GM19240 (cell line): ENCODE measurements around the gene COL4A5.
"Not testable (repeated sequence)": the region's sequence is repeated elsewhere in the genome, so short reads cannot be mapped to it uniquely, and the experiment has no call there.

Source experiments
- DNase-seq: peaks from one replicate; pipeline ENCODE4 v3.0.0; 2011; ENCODE audit warnings: low spot score; ENCODE audit not compliant: insufficient read length

The COL4A5 gene

DNA sequence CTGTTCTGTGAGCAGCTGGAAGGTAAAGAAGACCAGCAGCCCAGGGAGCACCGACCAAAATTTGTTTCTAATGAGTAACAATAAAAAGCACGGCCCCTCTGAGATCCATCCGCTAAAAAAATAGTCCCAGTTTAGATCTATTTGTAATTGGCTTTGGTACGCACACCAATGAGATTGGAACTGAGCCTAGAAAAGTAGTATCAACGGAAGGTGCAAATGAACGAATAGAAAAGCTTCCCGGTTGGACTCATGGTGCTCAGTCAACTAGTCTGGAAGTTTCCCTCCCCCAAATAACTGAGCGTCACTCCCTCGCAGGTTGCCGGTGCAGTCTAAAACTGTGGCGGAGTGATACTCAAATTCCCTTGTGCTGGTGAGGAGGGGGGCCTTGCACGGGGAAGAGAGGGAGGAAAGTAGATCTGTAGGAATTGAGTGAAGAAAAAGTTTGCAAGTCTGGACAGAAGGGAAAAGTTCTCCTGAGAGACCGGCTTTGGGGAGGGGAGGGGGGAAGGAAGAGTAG, at the start of gene COL4A5:
Gene COL4A5 (plus strand): TSS at position 413 of the 517 bp plus-strand sequence. CDS start 288 bp downstream, outside the sequence.
- no peak for DNase-seq

DNA sequence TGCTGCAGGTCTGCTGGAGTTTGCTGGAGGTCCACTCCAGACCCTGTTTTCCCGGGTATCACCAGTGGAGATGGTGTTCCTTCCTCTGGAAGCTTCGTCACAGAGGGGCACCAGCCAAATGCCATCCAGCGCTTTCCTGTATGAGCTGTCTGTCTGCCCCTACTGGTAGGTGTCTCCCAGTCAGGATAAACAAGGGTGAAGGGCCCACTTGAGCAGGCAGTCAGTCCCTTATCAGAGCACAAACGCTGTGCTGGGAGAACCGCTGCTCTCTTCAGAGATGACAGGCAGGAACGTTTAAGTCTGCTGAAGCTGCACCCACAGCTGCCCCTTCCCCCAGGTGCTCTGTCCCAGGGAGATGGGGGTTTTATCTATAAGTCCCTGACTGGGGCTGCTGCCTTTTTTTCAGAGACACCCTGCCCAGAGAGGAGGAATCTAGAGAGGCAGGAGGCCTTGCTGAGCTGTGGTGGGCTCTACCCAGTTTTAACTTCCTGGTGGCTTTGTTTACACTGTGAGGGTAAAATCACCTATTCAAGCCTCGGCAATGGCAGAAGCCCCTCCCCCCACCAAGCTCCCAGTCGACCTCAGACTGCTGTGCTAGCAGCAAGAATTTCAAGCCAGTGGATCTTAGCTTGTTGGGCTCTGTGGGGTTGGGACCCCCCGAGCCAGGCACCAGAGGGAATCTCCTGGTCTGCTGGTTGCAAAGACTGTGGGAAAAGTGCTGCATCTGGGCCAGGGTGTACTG, 48.5 kb upstream of the COL4A5 start:
- DNase-seq, result not testable (repeated sequence)

DNA sequence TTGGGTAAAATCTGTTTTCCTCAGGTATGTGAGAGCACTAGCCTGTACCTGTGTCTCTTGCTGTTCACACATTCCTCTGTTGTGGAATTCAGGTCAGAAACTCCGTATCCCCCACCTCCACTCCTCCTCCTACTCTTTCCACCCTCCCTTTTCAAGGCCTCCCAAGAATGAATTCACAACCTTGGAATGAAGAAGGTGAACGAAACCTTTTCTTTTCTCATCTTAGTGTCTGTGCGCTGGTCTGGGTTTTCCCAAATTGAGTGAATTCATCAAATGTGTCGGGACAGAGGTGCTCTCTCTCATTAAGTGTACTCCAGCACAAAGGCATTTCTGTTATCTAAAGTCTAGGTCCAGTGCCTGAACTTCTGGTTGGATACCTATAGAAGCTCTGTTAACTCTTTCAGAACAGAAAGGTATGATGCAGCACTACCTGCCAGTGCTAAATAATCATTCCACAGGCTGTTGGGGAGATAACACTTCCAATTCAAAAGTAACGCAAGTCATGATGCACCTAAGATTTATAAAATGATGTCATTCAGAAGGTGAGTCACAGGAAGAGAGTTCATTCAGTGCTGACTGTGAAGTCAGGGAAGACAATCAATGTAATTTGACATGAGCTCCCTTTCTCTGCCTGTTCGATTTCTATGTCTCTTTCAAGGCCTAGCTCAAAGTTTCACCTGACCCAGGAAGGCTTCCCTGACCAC, 43.3 kb upstream of the COL4A5 start:
- DNase-seq, result no peak

DNA sequence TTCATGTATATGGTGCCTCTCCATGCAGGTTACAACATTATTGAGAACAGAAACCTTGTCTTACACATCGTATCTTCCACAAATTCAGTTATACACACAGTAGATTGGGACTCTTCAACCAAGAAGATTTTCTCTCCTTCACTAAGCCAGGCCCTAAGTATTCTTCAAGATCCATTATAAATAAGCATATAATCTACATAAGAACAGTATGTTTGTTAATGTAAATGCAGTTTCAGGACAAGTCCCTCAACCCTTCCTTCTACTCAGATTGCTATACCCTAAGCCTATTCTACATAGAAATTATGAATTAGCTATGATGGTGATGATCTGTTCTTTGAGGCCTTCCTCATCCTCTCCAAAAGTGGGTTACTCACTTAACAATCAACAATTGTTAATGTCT, 42.7 kb upstream of the COL4A5 start:
- no peak for DNase-seq

DNA sequence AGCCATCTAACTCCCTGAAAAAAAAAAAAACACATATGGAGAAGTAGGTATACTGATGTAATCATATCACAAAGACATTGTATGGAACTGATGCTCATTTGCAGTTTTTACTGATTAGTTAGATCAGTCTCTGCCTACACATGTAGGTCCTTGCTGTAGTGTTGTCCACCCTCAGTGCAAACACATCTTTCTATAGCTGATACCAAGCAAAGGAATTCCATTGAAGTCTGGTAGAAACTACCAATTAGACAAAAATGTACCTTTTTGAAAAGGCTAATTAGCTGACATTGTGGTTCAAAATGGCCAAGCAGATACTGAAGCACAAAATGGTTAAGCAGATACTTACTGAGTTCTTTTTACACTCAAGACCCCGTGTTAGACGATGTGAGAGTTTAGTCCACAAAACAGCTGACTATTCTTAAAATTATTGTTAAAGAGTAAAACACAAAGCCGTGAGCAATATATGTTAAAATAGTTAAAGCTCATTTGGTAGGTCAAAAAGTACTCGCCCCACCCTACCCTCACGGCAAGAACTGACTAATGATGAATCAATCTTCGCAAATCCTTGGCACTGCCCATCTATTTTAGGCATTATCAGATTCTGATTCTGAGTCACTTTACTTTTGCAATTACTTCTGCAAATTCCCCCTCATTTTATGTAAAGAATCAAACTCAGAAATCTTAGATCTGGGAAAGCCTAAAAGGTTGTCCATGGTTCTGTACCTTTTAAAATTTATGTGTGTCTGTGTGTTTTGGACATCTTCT, 41.8 kb upstream of the COL4A5 start:
- DNase-seq, result no peak

DNA sequence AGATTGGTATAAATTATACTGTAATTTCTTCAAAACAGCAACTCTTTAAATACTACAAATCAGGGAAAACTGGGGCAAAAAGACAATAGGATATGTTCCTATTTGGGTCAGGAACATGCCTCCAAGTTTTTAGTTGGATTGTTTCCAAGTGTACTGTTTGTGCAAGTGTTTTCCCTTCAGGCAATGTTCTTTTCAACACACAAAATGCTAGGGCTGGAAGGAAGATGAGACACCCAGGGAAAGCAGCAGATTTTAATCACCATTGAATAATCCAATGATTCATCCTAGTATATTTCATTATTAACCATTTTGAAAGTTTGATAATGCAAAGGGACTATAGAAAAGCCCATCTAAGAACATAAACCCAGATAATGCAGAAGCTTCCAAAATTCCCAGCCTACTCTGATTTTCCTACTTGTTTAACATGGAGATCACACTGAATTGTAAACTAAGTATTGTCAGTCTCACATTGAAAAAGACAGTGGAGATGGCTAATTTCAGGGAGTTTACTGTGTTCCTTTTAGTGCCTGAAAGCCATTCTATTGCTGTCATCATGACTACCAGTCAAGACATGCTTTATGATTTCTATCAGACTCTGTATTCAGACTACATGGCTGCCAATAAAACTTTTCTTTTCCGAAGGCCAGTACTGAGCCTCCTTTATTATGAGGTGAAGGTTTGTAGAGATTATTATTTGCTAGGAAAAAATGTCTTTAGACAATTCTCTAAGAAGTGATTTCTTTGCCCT, 40.0 kb upstream of the COL4A5 start:
- DNase-seq, result no peak

DNA sequence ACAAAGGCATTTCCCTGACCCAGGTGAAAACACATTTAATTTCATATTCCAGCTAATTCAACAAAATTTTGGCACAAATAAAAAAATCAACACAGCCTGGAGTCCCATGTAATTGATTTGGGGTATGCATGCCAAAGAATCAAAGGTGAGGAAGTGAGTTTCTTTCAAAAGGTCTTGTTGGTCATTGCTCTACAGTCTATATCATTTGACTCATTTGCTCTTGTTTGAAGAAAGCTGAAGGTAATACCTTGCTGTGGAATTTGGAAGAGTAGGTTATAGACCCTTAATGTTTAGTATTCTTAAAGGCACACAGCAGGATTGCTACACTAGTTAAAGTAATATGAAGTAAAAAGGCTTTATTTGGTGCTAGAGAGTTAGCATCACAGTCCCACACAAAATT, 26.9 kb upstream of the COL4A5 start:
- no peak for DNase-seq

DNA sequence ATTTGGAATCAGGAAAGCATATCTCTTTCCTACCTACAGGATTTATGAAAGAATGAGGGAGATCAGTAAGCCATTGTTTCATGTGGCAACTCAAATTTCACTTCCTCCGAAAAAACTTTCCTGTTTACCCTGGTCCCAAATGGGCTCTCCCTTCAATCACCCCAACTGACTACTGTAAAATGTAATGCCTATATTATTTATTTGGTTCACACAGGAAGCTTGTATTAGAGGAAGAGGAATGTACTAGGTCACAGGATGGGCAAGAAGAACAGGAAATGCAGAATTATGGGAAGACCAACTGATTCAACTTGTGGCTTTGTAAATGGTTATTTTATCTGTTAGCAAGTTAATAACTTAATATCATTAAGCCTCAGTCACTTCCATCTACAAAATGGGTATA, 24.5 kb upstream of the COL4A5 start:
- no peak for DNase-seq

DNA sequence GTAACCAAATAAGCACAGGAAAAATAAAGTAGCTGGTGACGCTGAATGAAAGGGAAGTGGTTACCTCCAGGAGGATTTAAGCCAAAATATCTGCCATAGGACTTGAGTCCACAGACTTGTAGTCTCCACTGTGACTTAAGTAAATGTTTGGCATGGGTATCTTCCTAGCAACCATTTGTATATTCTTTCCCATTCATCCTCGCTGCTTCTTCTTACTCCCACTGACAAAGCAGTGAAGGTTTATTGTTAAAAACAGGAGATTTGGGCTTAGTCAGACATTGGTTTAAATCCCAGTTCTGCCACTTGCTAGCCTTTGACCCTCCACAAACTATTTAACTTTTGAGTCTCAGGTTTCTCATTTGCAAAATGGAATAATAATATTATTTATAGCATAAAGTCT, 23.7 kb upstream of the COL4A5 start:
- DNase-seq, result no peak

DNA sequence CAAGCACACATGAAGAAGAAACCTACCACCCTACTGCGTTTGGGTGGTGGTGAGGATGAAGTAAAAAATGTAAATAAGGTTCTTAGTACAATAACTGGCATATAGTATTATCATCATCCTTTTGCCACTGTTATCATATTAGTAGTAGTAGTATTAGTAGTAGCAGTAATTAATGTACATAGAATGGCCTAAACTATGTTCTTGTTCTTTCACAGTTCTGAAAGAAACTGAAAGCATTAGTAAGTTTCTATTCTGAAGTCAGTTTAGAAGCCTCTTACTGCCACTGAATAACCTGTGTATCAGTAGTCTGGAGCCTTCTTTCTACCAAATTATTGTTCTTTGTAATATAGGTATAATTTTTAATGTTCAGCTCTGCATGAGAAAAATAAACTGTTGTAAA, 22.4 kb upstream of the COL4A5 start:
- no peak for DNase-seq

DNA sequence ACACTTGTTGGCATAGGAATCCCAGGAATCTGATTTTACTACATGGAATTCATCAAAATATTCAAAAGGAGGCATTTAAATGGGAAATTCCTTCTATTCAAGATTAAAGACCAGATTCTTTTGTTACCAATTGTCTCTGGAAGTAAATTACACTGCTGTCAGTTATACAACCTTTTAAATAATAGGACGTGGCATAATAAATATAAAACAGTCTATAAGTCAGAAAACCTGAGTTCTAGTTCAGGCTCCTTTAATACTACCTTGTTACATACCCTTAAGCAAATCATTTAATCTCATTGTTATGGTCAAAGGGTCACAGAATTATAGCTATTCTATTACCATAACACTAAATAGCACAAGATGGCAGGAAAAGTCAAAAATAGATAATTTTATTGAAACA, 20.2 kb upstream of the COL4A5 start:
- DNase-seq, result no peak

DNA sequence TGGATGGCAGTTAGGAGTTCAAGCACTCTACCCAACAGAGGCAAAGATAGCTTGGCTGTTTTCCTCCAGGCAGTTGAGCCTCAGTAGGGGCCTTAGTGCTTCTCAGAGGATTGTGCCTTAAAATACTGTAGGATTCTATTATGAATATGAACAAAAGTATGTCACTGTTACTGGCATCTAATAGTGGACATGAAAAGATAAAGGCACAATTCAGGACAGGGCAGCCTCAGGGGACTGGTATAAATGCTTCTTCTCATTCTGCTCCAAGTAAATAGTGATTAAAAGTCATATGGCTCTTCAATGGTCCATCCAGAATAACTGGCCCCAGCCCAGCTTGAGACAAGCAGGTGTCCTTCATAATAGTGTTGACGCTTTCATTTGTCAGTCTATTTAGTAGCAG, 19.2 kb upstream of the COL4A5 start:
- no peak for DNase-seq

DNA sequence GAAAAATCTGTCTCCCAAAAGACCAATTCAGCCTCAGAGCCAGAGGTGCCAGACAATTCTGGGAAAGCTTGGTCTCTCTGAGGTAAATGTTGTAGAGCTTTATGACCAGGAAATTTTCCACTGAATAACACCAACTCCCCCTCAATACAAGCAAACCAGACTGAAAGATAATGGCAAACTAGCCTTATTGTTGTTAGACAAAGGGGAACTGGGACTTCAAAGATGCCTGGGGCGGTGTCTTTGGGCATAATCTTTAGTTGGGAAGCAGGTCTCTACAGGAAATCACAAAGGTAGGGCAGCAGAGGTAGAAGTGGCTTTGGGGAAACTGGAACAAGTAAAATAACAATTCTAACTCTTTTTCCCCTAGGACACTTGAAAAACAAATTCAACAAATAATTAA, 13.4 kb upstream of the COL4A5 start:
- DNase-seq, result no peak

DNA sequence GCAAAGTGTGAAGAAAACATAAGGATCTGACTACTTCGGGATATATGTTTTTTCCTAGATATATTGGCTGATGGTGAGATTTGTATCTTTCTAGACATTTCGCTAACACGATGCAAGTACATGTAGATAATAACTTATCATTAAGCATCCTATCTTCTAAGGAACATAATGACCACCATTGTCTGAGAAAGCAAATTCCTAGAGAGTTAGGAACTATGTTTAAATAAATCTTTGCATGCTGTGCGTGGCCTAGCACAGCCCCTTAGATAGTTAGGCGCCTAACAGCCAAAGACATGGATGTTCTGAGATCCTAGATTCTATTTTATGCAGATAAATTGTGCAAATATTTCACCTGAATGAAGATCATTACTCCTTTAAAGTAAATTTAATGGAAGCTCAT, 4.4 kb upstream of the COL4A5 start:
- no peak for DNase-seq

DNA sequence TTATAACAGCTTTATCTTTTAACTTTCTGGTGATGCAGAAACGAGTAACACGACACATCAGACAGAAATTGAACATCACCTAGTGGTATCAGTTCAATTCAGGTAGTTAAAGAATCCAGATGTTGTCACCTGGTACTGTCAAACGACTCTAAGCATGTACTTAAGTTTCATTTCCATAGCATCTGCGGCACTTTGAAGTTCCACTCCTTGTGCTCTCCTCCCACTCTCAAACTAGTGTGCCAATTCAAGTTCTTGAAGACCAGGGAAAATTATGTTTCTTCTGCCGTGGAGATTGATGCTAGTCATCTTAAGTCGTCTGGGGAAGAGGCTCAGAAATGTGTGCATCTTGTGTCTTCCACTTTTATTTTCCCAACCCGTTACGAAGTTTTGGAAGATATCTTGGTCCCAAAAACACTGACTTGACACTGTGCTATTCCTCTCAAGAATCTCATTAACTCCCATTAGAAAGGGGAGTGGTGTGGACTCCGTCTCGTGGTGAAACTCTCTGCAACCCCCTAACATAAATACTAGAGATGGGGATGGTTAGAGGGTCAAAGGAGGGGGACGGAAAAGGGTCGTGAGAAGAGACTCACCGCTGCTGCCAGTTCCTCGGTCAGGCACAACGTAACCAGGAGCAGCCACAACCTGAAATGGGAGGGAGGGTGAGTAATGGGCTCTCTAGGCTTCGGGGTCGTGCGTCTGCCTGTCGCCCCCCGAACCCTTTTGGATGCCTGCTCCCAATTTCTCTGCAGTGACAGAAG, 2.1 kb upstream of the COL4A5 start:
- no peak for DNase-seq

DNA sequence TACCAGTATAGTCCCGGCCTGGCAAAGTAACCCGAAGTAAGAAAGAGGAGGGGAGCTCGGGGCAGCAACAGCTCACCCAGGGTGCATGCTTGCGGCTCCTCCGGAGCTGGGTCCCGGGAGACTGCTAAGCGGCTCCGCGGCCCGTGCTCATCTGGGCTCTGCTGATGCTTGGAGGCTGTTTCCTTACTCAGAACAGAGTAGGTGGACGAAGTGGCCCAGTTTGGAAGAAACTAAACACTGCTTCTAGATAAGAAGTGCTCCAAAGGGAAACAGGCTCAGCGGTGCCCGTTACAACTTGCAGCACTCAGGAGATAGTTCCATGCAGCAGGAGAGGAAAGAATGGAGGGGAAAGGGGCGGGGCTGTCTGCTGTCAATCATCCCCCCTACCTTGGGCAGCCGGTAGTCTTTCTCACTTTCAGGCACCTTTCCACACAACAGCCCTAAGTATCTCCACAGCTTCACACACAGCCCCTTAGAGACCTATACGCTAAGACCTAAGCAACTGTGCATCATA, 1.5 kb upstream of the COL4A5 start, which contains the start of gene COL4A6:
Gene COL4A6 (minus strand): TSS at position 313 of the 514 bp plus-strand sequence. CDS start 226 bp downstream, at position 87.
- DNase-seq, result no peak

DNA sequence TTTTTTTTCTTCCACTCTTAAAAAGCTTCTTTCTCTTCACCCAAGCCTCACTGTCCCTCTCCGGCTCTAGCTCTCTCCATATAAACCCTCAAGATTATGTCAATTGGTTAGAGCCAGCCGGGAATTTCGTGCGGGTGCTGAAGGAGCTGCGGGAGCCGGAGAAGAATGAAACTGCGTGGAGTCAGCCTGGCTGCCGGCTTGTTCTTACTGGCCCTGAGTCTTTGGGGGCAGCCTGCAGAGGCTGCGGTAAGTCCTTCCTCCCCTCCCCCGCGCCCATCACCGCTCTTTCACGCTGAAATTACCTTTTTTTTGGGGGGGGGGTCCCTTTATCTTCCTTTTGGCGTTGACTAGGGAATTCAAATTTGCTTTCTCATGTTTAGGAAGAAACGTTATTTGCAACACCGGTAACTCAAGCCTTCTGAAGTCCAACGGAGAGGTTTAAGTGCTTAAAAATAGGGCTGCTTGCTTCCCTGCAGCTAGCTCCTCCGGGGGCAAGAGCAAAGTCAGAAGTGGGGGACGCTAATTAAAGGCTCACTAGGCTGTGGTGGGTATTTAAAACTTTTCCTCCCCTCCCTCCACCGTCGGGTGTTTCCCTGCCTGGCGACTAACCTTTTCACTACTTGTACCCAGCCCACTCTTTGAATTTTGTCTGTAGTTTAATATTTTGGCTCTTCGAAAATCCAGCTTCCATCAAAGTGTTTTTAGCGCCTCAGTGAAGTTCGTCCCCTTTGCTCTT, 491 bp downstream of the COL4A5 start:
- DNase-seq, result no peak

DNA sequence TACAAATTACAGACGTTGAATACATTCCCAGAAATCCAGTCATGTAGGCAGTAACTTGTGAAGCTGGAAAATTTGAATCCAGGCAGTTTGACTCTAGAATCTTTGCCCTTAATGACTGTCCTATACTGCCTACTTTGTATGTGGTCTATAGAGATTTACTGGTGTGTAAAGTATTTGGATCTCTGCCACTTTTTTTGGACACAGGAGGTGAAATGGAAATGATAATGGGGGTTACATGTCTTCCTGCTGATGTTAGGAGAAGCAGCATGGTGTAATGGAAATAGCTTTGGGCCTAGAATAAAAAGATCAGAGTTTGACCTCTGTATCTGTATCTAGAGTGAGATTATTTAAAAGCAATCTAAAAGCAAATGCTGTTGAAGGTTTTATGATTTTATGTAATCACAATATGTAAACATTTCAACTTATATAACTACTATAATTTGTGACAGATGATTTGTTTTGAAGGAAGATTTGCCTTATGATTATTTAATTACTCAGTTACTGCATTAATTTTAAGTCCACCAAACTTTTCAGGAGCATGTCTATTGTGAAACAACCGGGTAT, 3.3 kb downstream of the COL4A5 start:
- no peak for DNase-seq

DNA sequence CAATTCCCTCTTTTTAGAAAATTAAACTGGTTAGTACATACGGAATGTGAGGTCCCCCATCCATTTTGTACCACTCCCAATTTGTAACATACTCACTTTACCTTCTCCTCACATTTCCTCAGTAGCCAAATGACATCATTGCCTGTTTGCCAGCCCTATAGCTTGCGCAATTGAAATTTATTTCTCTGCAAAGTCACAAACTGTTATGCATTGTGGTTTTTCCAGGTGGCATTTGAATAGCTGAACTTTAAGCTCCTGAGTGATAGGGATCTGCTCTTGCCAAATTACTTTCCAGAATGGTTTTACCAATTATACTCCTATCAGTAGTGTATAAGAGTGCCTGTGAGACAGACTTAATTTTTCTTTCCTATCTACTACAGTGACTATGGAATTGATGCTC, 7.7 kb downstream of the COL4A5 start:
- DNase-seq, result no peak
